Neutrophil (primary cell): ENCODE results near the gene SLC45A3.

Source experiments
- H3K27ac ChIP-seq: fragments of 200-600 bp; sonication (generic); 2 replicates; pipeline ENCODE4 v1.5.1; 2016; ENCODE audit warnings: mild to moderate bottlenecking, moderate library complexity
- H3K27me3 ChIP-seq: fragments of 200-600 bp; sonication (generic); 2 replicates; pipeline ENCODE4 v1.6.0; 2016; ENCODE audit warnings: mild to moderate bottlenecking
- H3K36me3 ChIP-seq: fragments of 200-600 bp; sonication (generic); 2 replicates; pipeline ENCODE4 v1.5.1; 2017
- H3K4me1 ChIP-seq, 2 experiments: fragments of 200-600 bp in 1 of 2; sonication (generic) in 1 of 2; 1 replicate in 1 of 2; 2 replicates in 1 of 2; pipeline versions ENCODE4 v1.5.1 to v1.6.1; 2013 to 2016; ENCODE audit warnings: low read depth in 1 of 2, low read length in 1 of 2, mild to moderate bottlenecking in 1 of 2, moderate library complexity in 1 of 2; ENCODE audit not compliant: control insufficient read depth in 1 of 2, insufficient read depth in 1 of 2
- H3K4me3 ChIP-seq, 2 experiments: fragments of 200-600 bp in 1 of 2; sonication (generic) in 1 of 2; 1 replicate in 1 of 2; 2 replicates in 1 of 2; pipeline ENCODE4 v1.5.1; 2013 to 2016; ENCODE audit warnings: low read depth in 1 of 2, low read length in 1 of 2, mild to moderate bottlenecking in 1 of 2, moderate library complexity in 1 of 2
- H3K9me3 ChIP-seq: fragments of 200-600 bp; sonication (generic); 2 replicates; pipeline ENCODE4 v1.5.1; 2016
- TF ChIP-seq, protein P1 (sequence below): fragments of 200-600 bp; sonication (generic); IDR thresholded peaks from 2 replicates; pipeline ENCODE4 v1.5.1; 2016; ENCODE audit warnings: antibody characterized with exemption

The SLC45A3 gene

GRCh38 chr1:205627956-205628355 is 52.4 kb downstream of the SLC45A3 start:
- Histone ChIP-seq H3K4me1 (peaks cover 8 to 16% of the 10 kb centered on the region in 2 experiments), H3K4me3 (no peak overlapping the region), H3K27ac (no peak overlapping the region), H3K36me3 (peaks cover 5% of the 10 kb centered on the region), H3K9me3 (no peaks in the 10 kb centered on the region), H3K27me3 (peaks cover 12% of the 10 kb centered on the region)
- TF ChIP-seq, protein P1, sequence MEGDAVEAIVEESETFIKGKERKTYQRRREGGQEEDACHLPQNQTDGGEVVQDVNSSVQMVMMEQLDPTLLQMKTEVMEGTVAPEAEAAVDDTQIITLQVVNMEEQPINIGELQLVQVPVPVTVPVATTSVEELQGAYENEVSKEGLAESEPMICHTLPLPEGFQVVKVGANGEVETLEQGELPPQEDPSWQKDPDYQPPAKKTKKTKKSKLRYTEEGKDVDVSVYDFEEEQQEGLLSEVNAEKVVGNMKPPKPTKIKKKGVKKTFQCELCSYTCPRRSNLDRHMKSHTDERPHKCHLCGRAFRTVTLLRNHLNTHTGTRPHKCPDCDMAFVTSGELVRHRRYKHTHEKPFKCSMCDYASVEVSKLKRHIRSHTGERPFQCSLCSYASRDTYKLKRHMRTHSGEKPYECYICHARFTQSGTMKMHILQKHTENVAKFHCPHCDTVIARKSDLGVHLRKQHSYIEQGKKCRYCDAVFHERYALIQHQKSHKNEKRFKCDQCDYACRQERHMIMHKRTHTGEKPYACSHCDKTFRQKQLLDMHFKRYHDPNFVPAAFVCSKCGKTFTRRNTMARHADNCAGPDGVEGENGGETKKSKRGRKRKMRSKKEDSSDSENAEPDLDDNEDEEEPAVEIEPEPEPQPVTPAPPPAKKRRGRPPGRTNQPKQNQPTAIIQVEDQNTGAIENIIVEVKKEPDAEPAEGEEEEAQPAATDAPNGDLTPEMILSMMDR, result no peak

DNA sequence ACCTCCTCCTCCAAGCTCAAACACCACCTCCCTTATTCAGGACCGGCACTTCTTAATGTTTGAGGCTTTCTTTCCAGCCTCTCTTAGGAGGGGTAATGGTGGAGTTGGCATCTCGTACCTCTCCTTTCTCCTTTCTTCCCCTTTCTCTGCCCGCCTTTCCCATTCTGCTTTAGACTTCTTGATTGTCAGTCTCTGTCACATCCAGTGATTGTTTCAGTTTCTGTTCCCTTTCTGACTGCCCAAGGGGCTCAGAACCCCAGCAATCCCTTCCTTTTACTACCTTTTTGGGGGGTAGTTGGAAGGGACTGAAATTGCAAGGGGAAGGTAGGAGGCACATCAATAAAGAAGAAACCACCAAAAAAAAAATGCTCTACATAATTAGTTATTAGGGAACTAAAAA is 54.1 kb downstream of the SLC45A3 start:
- H3K9me3 ChIP-seq, result no peaks in the 10 kb centered on the region
- H3K4me3 ChIP-seq, result no peak overlapping the region
- H3K27ac ChIP-seq, result no peak overlapping the region
- peaks cover 21% of the 10 kb centered on the region for H3K36me3 ChIP-seq
- H3K27me3 ChIP-seq, result no peaks in the 10 kb centered on the region
- TF ChIP-seq, protein P1, result no peak
- peaks cover 8 to 11% of the 10 kb centered on the region in 2 experiments for H3K4me1 ChIP-seq

GRCh38 chr1:205623646-205624045 is 56.7 kb downstream of the SLC45A3 start:
- Histone ChIP-seq H3K27me3 (no peaks in the 10 kb centered on the region), H3K36me3 (peaks cover 39% of the 10 kb centered on the region), H3K9me3 (no peaks in the 10 kb centered on the region), H3K4me1 (no peaks in the 10 kb centered on the region), H3K4me3 (no peak overlapping the region), H3K27ac (no peak overlapping the region)
- TF ChIP-seq, protein P1, result no peak

- Histone ChIP-seq H3K4me1 (no peaks in the 10 kb centered on the region), H3K36me3 (peaks cover 68% of the 10 kb centered on the region), H3K27ac (no peak overlapping the region), H3K9me3 (no peaks in the 10 kb centered on the region), H3K27me3 (no peaks in the 10 kb centered on the region), H3K4me3 (no peak overlapping the region)
- TF ChIP-seq, protein P1, result no peak
Measured at GRCh38 chr1:205620269-205620668, 60.0 kb downstream of the SLC45A3 start.

- TF ChIP-seq, protein P1, result no peak
- H3K27ac ChIP-seq, result no peak overlapping the region
- H3K36me3 ChIP-seq, result peaks cover 68% of the 10 kb centered on the region
Measured at GRCh38 chr1:205619376-205619775, 60.9 kb downstream of the SLC45A3 start.

More at GRCh38 chr1:205619376-205619775, 60.9 kb downstream of the SLC45A3 start:
- Histone ChIP-seq H3K27me3 (no peaks in the 10 kb centered on the region), H3K9me3 (no peaks in the 10 kb centered on the region), H3K4me3 (no peak overlapping the region), H3K4me1 (peaks cover 0 to 3% of the 10 kb centered on the region in 2 experiments)
